Karpas-422 (cell line): Measurements from ENCODE around the gene OTUB1. TPM values are rescaled to one million over a fixed set of nuclear protein-coding genes. Genes with fewer than 3 reads are reported as not detected.

Source experiments
- DNase-seq: peaks from one replicate; pipeline ENCODE4 v3.0.0-alpha.2; 2015
- H2AFZ ChIP-seq: fragments of 200-600 bp; sonication (generic); 2 replicates; pipeline ENCODE4 v1.6.1; 2014; ENCODE audit warnings: antibody characterized with exemption, low read length, mixed read lengths
- H3K27ac ChIP-seq: fragments of 200-600 bp; sonication (generic); 2 replicates; pipeline ENCODE4 v1.5.1; 2014; ENCODE audit warnings: mild to moderate bottlenecking, low read length, moderate library complexity
- H3K27me3 ChIP-seq: fragments of 200-600 bp; sonication (generic); 2 replicates; pipeline ENCODE4 v1.6.1; 2014; ENCODE audit warnings: low read length, mixed read lengths
- H3K36me3 ChIP-seq: fragments of 200-600 bp; sonication (generic); 2 replicates; pipeline ENCODE4 v1.6.1; 2014; ENCODE audit warnings: low read length, mixed read lengths; ENCODE audit not compliant: insufficient read depth
- H3K4me1 ChIP-seq: fragments of 200-600 bp; sonication (generic); 2 replicates; pipeline ENCODE4 v1.6.1; 2014; ENCODE audit warnings: mild to moderate bottlenecking, low read length, mixed read lengths
- H3K4me2 ChIP-seq: fragments of 200-600 bp; sonication (generic); 2 replicates; pipeline ENCODE4 v1.6.1; 2014; ENCODE audit warnings: low read length, low read depth, mild to moderate bottlenecking; ENCODE audit not compliant: poor library complexity, severe bottlenecking
- H3K4me3 ChIP-seq: fragments of 200-600 bp; sonication (generic); 2 replicates; pipeline ENCODE4 v1.5.1; 2014; ENCODE audit warnings: mild to moderate bottlenecking, antibody characterized with exemption, low read length, mixed read lengths
- H3K79me2 ChIP-seq: fragments of 200-600 bp; sonication (generic); 2 replicates; pipeline ENCODE4 v1.6.1; 2014; ENCODE audit warnings: mild to moderate bottlenecking, low read length, mixed read lengths
- H3K9ac ChIP-seq: fragments of 200-600 bp; sonication (generic); 2 replicates; pipeline ENCODE4 v1.6.0; 2014; ENCODE audit warnings: low read length
- H3K9me2 ChIP-seq: fragments of 200-600 bp; sonication (generic), shearing (Covaris generic); replicated peaks from 2 replicates; pipeline ENCODE4 v1.6.0; 2014; ENCODE audit warnings: mild to moderate bottlenecking, low read length, moderate library complexity; ENCODE audit not compliant: insufficient read depth
- H3K9me3 ChIP-seq: fragments of 300-700, 200-600 bp; sonication (generic); 2 replicates; pipeline ENCODE4 v1.6.1; 2014; ENCODE audit warnings: low read length, mixed read lengths
- H4K20me1 ChIP-seq: fragments of 200-600 bp; sonication (generic); 2 replicates; pipeline ENCODE4 v1.6.1; 2014; ENCODE audit warnings: mild to moderate bottlenecking, antibody characterized with exemption, low read length, low read depth; ENCODE audit not compliant: insufficient read depth
- total RNA-seq: library from RNA; depleted of rRNA; stranded (reverse); fragments of >200 nt; shearing (Covaris generic); gene quantifications from 2 replicates; pipeline ENCODE4 v1.2.3, GENCODE V29; 2014; ENCODE audit warnings: low replicate concordance

OTUB1 gene
- total RNA-seq, 1 experiment from 2014 or later = 41.6 TPM

DNA sequence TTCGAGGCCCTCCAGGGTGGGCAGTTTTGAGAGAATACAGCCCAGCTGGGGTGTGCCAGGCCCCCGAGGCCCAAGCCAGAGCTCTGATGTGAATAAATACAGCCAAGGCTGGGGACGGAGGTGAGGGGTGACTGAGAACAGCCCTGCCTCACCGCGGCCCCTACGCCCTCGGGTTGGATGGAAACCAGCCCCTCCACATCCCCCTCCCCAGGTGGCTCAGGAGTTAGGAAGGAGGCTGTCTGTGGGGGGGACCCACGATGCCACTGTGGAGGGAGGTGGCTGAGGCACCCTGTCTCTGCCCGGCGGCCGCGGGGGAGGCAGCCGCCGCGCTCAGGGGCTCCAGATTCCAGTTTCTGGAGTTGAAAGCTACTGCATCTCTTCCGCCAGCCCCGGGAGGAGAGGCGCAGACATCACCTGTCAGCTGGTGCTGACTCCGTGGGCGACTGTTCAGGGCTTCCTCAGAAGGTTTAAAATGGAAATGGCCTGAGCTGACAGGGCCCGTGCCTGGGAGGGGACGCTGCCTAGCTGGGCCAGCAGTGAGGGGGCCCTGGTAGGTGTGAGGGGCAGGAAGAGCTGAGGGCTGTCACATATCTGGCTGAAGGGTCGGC, 50.9 kb downstream of the OTUB1 start:
- Histone ChIP-seq H3K79me2 (no peaks in the 10 kb centered on the region), H3K4me1 (no peaks in the 10 kb centered on the region), H4K20me1 (no peaks in the 10 kb centered on the region), H3K36me3 (no peaks in the 10 kb centered on the region), H2AFZ (no peak overlapping the region), H3K27ac (no peak overlapping the region), H3K27me3 (no peaks in the 10 kb centered on the region), H3K4me2 (no peak overlapping the region), H3K4me3 (no peak overlapping the region), H3K9me2 (no peaks in the 10 kb centered on the region), H3K9ac (no peak overlapping the region), H3K9me3 (no peaks in the 10 kb centered on the region)
- no peak for DNase-seq

DNA sequence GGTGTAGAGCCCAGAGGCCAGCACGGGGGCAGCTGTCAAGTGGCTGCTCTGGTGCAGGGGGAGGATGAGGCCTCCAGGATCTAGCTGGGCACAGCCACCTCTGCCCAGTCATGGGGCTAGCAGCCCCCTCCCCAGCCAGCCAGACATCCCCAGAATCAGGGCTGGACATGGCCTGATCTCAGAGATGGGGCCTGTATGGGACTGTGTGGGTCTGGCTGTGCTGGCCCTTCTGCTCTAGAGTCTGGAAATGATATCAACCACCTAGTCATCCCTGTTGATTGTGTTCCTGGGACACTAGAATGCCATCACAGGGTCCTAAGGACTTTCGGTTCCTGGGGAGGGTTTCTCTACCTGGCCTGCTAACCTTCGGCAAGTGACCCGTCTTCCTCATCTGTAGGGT, 52.3 kb downstream of the OTUB1 start:
- Histone ChIP-seq H3K27me3 (no peaks in the 10 kb centered on the region), H2AFZ (no peak overlapping the region), H3K4me1 (no peaks in the 10 kb centered on the region), H3K4me3 (no peak overlapping the region), H4K20me1 (no peaks in the 10 kb centered on the region), H3K4me2 (no peak overlapping the region), H3K79me2 (no peaks in the 10 kb centered on the region), H3K9me2 (no peaks in the 10 kb centered on the region), H3K9ac (no peak overlapping the region), H3K27ac (no peak overlapping the region), H3K36me3 (no peaks in the 10 kb centered on the region), H3K9me3 (no peaks in the 10 kb centered on the region)
- no peak for DNase-seq

DNA sequence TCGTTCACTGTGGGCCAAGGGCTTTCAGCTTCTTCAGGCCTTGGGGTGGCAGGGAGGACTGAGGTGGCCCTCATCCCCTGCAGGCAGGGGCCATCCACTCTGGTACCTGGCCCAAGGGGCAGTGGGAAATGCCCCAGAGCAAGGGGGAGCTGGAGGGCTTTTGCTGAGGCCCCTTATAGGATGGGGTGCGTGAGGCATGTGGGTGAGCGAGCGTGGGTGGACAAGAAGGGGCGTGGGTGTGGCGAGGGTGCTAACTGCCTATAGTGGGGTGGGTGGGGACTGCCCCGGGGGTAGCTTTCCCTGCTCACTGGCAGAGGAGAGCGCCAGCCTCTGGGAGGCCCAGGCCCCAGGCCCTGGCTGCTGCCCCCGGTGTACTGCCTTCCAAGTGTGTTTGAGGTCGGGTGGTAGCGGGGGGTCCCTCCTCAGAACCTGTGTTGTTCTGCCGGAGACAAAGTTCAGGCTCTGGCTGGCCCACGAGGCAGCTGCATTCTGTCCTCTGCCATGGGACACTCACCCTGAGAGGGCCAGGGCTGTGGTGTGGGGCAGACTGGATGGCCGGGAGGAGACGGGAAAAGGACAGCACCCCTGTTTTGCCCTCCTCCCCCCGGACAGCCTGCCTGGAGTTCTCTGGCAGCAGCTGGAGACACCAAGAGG, 52.9 kb downstream of the OTUB1 start:
- no peak overlapping the region for H3K4me3 ChIP-seq
- H4K20me1 ChIP-seq = no peaks in the 10 kb centered on the region
- H3K27ac ChIP-seq = no peak overlapping the region
- H3K4me2 ChIP-seq = no peak overlapping the region
- H3K4me1 ChIP-seq = no peaks in the 10 kb centered on the region
- no peak overlapping the region for H2AFZ ChIP-seq
- H3K36me3 ChIP-seq = no peaks in the 10 kb centered on the region
- H3K79me2 ChIP-seq = no peaks in the 10 kb centered on the region
- DNase-seq = no peak
- no peaks in the 10 kb centered on the region for H3K9me3 ChIP-seq
- H3K9me2 ChIP-seq = no peaks in the 10 kb centered on the region
- H3K27me3 ChIP-seq = no peaks in the 10 kb centered on the region
- no peak overlapping the region for H3K9ac ChIP-seq

DNA sequence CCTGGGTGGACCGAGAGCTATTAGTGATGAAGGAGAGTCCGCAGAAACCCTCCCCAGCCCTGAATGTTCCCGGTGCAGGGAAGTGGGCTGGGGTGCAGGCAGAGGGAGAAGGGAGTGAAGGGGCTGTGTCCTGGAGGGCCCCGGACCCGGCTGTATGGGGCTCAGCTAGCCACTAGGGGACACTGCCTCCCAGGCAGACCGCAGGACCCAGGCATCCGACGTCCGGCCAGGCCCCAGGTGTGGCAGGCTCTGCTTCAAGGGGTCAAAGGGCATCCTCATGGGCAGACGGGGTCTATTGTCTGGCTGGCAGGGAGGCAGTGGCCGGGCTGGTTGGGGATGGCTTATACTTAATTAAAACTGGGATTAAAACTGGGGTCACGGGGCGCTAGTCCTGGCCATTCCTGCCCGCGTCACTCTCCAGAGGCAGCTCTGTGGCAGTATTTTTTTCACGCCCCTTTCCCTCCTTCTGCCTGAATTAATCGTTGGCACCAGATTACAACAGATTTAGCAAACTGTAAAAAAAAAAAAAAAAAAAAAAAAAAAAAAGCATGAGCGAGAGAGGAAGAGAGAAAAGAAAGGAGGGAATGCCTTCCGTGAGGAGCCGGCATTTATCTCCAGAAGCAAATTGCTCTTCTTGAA, 54.6 kb downstream of the OTUB1 start:
- Histone ChIP-seq H3K27ac (no peak overlapping the region), H4K20me1 (no peaks in the 10 kb centered on the region), H3K36me3 (no peaks in the 10 kb centered on the region), H3K4me3 (no peak overlapping the region), H3K79me2 (no peaks in the 10 kb centered on the region), H3K4me2 (no peak overlapping the region), H3K27me3 (no peaks in the 10 kb centered on the region), H3K4me1 (no peaks in the 10 kb centered on the region), H3K9me3 (no peaks in the 10 kb centered on the region), H3K9me2 (no peaks in the 10 kb centered on the region), H2AFZ (no peak overlapping the region), H3K9ac (no peak overlapping the region)
- peak; percentile 64 for DNase-seq

DNA sequence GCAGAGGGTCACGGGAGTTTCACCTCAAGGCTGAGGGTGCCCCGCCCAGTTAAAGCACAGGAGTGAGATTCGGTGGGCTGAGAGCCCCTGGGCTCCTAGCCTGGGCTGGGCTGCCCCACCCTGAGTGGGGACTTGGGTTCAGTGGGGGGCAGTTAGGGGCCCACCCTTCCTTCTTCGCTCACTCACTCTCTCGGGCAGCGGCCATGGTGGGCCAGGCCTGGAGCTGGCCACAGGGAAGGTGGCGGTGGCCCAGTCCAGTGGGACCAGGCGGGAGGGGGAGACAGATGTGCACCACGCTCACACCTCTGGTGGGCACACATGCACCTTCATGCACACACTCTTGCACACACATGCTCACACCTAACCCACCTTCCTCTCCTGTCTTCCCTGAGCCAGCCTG, 55.6 kb downstream of the OTUB1 start:
- Histone ChIP-seq H3K4me3 (no peak overlapping the region), H3K9ac (no peak overlapping the region), H3K27ac (no peak overlapping the region), H3K27me3 (no peaks in the 10 kb centered on the region), H3K79me2 (no peaks in the 10 kb centered on the region), H3K9me3 (no peaks in the 10 kb centered on the region), H3K4me1 (no peaks in the 10 kb centered on the region), H3K9me2 (no peaks in the 10 kb centered on the region), H3K36me3 (no peaks in the 10 kb centered on the region), H4K20me1 (no peaks in the 10 kb centered on the region), H3K4me2 (no peak overlapping the region), H2AFZ (no peak overlapping the region)
- DNase-seq = no peak

DNA sequence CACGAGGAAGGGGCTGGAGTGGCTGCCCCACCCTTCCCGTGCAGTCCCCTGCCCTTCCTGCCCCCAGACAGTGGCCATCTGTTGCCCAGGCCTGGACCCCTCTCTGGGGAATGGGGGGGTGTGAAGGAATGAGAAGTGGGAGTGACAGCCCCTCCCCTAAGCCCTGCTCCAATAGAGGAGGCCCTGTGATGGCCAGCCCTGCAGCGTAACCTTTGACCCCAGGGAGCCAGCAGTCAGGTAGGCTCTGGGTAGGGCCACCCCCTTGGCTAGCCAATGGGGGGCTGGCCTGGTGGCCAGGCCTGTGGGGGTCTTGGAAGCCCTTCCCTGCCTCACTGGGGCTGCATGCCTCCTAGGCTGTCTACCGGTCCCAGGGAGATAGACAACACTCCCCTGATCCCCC, 56.1 kb downstream of the OTUB1 start:
- Histone ChIP-seq H3K9ac (no peak overlapping the region), H2AFZ (no peak overlapping the region), H3K27ac (no peak overlapping the region), H3K9me3 (no peaks in the 10 kb centered on the region), H3K4me3 (no peak overlapping the region), H3K4me2 (no peak overlapping the region), H4K20me1 (no peaks in the 10 kb centered on the region), H3K36me3 (no peaks in the 10 kb centered on the region), H3K79me2 (no peaks in the 10 kb centered on the region), H3K4me1 (no peaks in the 10 kb centered on the region), H3K9me2 (no peaks in the 10 kb centered on the region), H3K27me3 (no peaks in the 10 kb centered on the region)
- no peak for DNase-seq

DNA sequence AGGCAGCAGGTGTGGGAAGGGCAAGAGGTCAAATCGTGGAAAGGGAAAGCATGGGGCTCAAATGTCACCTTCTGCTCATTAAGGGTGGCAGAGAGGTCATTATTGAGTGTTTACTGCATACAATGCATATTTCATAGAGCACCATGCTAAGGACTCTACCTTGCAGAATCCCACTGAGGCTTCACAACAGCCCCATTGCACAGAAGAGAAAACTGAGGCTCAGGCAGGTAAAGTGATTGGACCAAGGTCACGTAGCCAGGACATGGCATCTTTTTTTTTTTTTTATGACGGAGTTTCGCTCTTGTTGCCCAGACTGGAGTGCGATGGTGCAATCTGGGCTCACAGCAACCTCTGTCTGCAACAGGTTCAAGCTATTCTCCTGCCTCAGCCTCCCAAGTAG, 57.3 kb downstream of the OTUB1 start:
- H3K27me3 ChIP-seq = no peaks in the 10 kb centered on the region
- no peaks in the 10 kb centered on the region for H3K4me1 ChIP-seq
- H3K4me2 ChIP-seq = no peak overlapping the region
- no peak overlapping the region for H3K27ac ChIP-seq
- no peak overlapping the region for H3K4me3 ChIP-seq
- H4K20me1 ChIP-seq = no peaks in the 10 kb centered on the region
- no peaks in the 10 kb centered on the region for H3K9me2 ChIP-seq
- H3K36me3 ChIP-seq = no peaks in the 10 kb centered on the region
- no peak overlapping the region for H3K9ac ChIP-seq
- no peak for DNase-seq
- H3K9me3 ChIP-seq = no peaks in the 10 kb centered on the region
- no peaks in the 10 kb centered on the region for H3K79me2 ChIP-seq
- no peak overlapping the region for H2AFZ ChIP-seq

DNA sequence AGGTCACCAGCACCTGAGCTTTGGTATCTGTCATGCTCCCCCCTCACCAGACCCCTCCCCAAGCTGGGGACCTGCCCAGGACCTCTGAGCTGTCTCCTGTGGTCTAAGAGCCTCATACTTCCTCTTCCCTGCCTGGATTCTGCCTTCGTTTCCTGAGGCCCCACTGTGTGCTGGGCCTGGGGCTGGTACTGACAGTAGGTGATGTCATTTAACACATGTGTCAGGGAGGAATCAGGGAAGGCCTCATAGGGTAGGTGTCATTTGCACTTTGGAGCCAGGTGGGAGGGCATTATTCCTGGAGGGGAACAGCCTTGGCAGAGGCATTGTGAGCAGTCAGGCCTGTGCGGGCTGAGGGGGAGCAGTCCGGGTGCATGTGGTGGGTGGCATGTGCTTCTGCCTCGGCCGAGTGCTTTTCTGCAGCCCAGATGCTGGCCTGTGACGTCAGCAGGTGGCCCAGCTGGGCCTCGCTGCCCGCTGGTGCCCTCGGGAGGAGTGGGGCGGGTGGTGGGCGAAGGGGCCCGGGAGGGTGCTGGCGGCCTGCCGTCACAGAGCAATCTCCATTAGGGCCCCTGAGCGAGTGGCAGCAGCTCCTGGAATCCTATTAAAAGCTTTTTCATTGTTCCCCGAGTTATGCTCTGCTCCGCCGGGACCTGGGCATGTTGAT, 58.6 kb downstream of the OTUB1 start:
- Histone ChIP-seq H3K27me3 (no peaks in the 10 kb centered on the region), H3K4me3 (no peak overlapping the region), H3K27ac (no peak overlapping the region), H3K4me1 (no peaks in the 10 kb centered on the region), H4K20me1 (no peaks in the 10 kb centered on the region), H3K36me3 (no peaks in the 10 kb centered on the region), H3K9me3 (no peaks in the 10 kb centered on the region), H3K79me2 (no peaks in the 10 kb centered on the region), H3K9ac (no peak overlapping the region), H3K4me2 (no peak overlapping the region), H3K9me2 (no peaks in the 10 kb centered on the region), H2AFZ (no peak overlapping the region)
- DNase-seq = no peak
